ENCODE measurements around the gene PXDC1.

- TF ChIP-seq, protein P1, sequence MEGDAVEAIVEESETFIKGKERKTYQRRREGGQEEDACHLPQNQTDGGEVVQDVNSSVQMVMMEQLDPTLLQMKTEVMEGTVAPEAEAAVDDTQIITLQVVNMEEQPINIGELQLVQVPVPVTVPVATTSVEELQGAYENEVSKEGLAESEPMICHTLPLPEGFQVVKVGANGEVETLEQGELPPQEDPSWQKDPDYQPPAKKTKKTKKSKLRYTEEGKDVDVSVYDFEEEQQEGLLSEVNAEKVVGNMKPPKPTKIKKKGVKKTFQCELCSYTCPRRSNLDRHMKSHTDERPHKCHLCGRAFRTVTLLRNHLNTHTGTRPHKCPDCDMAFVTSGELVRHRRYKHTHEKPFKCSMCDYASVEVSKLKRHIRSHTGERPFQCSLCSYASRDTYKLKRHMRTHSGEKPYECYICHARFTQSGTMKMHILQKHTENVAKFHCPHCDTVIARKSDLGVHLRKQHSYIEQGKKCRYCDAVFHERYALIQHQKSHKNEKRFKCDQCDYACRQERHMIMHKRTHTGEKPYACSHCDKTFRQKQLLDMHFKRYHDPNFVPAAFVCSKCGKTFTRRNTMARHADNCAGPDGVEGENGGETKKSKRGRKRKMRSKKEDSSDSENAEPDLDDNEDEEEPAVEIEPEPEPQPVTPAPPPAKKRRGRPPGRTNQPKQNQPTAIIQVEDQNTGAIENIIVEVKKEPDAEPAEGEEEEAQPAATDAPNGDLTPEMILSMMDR (IDR thresholded peaks at IDR 0.05) = no peak
- no peak for TF ChIP-seq POLR2A (IDR thresholded peaks at IDR 0.05)
Observed at GRCh38 chr6:3742076-3742425, 9.5 kb downstream of the PXDC1 start.

Measured in right lobe of liver (tissue), 4 donors.